DND-41 (cell line): Measurements from ENCODE around the gene SHANK1.

Experiments used
- ATAC-seq: fragments of 200-7000 bp; cut with Tn5 transposase; 3 replicates; pipeline ENCODE4 v1.9.1; 2021; ENCODE audit warnings: low read depth; ENCODE audit not compliant: insufficient read depth
- DNase-seq: peaks from one replicate; pipeline ENCODE4 v3.0.0-alpha.2; 2020
- H2AFZ ChIP-seq: 2 replicates; pipeline ENCODE4 v1.6.0; 2012; ENCODE audit warnings: low read depth, low read length
- H3K27ac ChIP-seq: 2 replicates; pipeline ENCODE4 v1.5.1; 2012; ENCODE audit warnings: low read length, inconsistent platforms
- H3K27me3 ChIP-seq: fragments of 200-600 bp; sonication (generic); 2 replicates; pipeline ENCODE4 v1.6.0; 2012; ENCODE audit warnings: low read length, mild to moderate bottlenecking, inconsistent platforms; ENCODE audit not compliant: insufficient read depth, poor library complexity
- H3K36me3 ChIP-seq: 2 replicates; pipeline ENCODE4 v1.5.1; 2012; ENCODE audit warnings: low read length, inconsistent platforms; ENCODE audit not compliant: insufficient read depth
- H3K4me1 ChIP-seq: 2 replicates; pipeline ENCODE4 v1.5.1; 2012; ENCODE audit warnings: mild to moderate bottlenecking, low read length; ENCODE audit not compliant: insufficient read depth
- H3K4me2 ChIP-seq: 2 replicates; pipeline ENCODE4 v1.6.0; 2012; ENCODE audit warnings: mild to moderate bottlenecking, moderate library complexity, low read length, inconsistent platforms; ENCODE audit not compliant: insufficient read depth
- H3K4me3 ChIP-seq, 2 experiments: fragments of 200-600 bp in 1 of 2; shearing (Covaris generic) in 1 of 2; 2 replicates each; pipeline ENCODE4 v1.5.1; 2012 to 2016; ENCODE audit warnings: inconsistent platforms in 2 of 2, low read length in 2 of 2, mild to moderate bottlenecking in 2 of 2, low read depth in 1 of 2, moderate library complexity in 1 of 2
- H3K79me2 ChIP-seq: 2 replicates; pipeline ENCODE4 v1.6.0; 2012; ENCODE audit warnings: low read length, inconsistent platforms; ENCODE audit not compliant: insufficient read depth
- H3K9ac ChIP-seq: 2 replicates; pipeline ENCODE4 v1.6.0; 2012; ENCODE audit warnings: low read depth, mild to moderate bottlenecking, inconsistent platforms, low read length, moderate library complexity
- H3K9me3 ChIP-seq: 2 replicates; pipeline ENCODE4 v1.5.1; 2012; ENCODE audit warnings: low read length, moderate library complexity, mild to moderate bottlenecking, inconsistent platforms; ENCODE audit not compliant: insufficient read depth, severe bottlenecking
- H4K20me1 ChIP-seq: 2 replicates; pipeline ENCODE4 v1.6.0; 2012; ENCODE audit warnings: low read length; ENCODE audit not compliant: insufficient read depth
- CTCF ChIP-seq: IDR thresholded peaks from 2 replicates; pipeline ENCODE4 v1.5.1; 2012; ENCODE audit warnings: borderline replicate concordance, low read length, moderate library complexity, mild to moderate bottlenecking; ENCODE audit not compliant: poor library complexity, severe bottlenecking; ENCODE audit errors: extremely low read depth
- EZH2 ChIP-seq: IDR thresholded peaks from 3 replicates; pipeline ENCODE4 v1.6.1; 2012; ENCODE audit warnings: borderline replicate concordance, low read depth, mild to moderate bottlenecking, moderate library complexity, low read length, inconsistent platforms; ENCODE audit not compliant: severe bottlenecking

Gene SHANK1

DNA sequence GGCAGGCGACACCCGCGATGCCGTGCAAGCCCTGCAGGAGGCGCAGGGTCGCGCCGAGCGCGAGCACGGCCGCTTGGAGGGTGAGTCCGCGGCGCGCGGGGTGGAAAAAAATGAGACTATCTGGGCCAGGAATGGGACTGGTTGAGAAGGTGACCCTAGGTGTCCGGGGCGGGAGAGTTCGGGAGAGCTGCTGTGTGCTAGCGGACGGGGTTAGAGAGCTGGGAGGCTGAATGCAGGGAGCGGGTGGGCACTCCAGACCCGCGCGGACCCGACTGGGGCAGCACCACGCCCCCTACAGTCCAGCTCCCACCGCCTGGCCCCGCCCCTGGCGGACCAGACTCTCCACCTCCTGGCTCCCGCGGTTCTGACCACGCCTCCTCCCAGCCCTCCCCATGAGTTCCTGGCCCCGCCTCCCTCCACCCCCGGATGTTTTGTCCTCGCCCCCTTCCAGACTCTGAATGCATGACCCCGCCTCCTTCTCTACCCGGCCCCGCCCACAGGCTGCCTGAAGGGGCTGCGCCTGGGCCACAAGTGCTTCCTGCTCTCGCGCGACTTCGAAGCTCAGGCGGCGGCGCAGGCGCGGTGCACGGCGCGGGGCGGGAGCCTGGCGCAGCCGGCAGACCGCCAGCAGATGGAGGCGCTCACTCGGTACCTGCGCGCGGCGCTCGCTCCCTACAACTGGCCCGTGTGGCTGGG lies 5.1 kb upstream of the SHANK1 start:
- Histone ChIP-seq H3K27ac (peak overlapping the region; percentile 76), H3K9ac (peak overlapping the region; percentile 62), H3K9me3 (no peaks in the 10 kb centered on the region), H3K36me3 (no peaks in the 10 kb centered on the region), H3K4me1 (peaks cover 27% of the 10 kb centered on the region), H3K4me3 (peak overlapping the region; percentile 29 to 71; a peak in 3 of 4 replicates), H2AFZ (peak overlapping the region; percentile 88), H3K79me2 (peaks cover 14% of the 10 kb centered on the region), H3K27me3 (peaks cover 39% of the 10 kb centered on the region), H3K4me2 (peak overlapping the region; percentile 94), H4K20me1 (peaks cover 38% of the 10 kb centered on the region)
- DNase-seq, result peak; percentile 99
- TF ChIP-seq EZH2 (peak; percentile 2), CTCF (peak; percentile 80)
- peak; percentile 87 for ATAC-seq

GRCh38 chr19:50723735-50724521 lies 4.3 kb upstream of the SHANK1 start:
- Histone ChIP-seq H3K9ac (peak overlapping the region; percentile 56), H3K27me3 (peaks cover 42% of the 10 kb centered on the region), H2AFZ (peak overlapping the region; percentile 88), H3K79me2 (peaks cover 14% of the 10 kb centered on the region), H4K20me1 (peaks cover 38% of the 10 kb centered on the region), H3K9me3 (no peaks in the 10 kb centered on the region), H3K4me2 (peak overlapping the region; percentile 94), H3K4me1 (peaks cover 27% of the 10 kb centered on the region), H3K27ac (peak overlapping the region; percentile 50), H3K36me3 (no peaks in the 10 kb centered on the region), H3K4me3 (peak overlapping the region; percentile 17 to 71; a peak in 3 of 4 replicates)
- peak; percentile 72 for TF ChIP-seq EZH2
- no peak for TF ChIP-seq CTCF
- ATAC-seq, result no peak
- DNase-seq, result no peak

GRCh38 chr19:50723069-50723468 lies 3.5 kb upstream of the SHANK1 start, which contains the start of gene CLEC11A:
TSS of gene CLEC11A (plus strand) at chr19:50723364. CDS start at chr19:50723526, 162 bp downstream.
- Histone ChIP-seq H3K4me1 (peaks cover 32% of the 10 kb centered on the region), H3K79me2 (peaks cover 14% of the 10 kb centered on the region), H3K4me2 (peak within 1 kb of the TSS; percentile 94), H2AFZ (peak within 1 kb of the TSS; percentile 88), H3K27ac (peak within 1 kb of the TSS; percentile 50; the same call in 1 of the 2 replicates), H3K36me3 (no peaks in the 10 kb centered on the region), H3K27me3 (peaks cover 51% of the 10 kb centered on the region), H3K9ac (peak within 1 kb of the TSS; percentile 56), H3K4me3 (peak within 1 kb of the TSS in 1 of 2 experiments; percentile 71; a peak in 3 of 4 replicates), H4K20me1 (peaks cover 37% of the 10 kb centered on the region), H3K9me3 (no peaks in the 10 kb centered on the region)
- ATAC-seq, result no peak
- TF ChIP-seq EZH2, result no peak
- TF ChIP-seq CTCF, result no peak
- peak; percentile 47 for DNase-seq
